ENCODE measurements around the gene PCNP. TPM values are rescaled to one million over a fixed set of nuclear protein-coding genes. Genes with fewer than 3 reads are reported as not detected.
"Not testable (repeated sequence)": the region's sequence is repeated elsewhere in the genome, so short reads cannot be mapped to it uniquely, and the experiment has no call there.

Gene PCNP
- total RNA-seq, 1 donor from 2014 or later = 50.8 TPM

GRCh38 chr3:101619734-101620133, 45.8 kb downstream of the PCNP start:
- TF ChIP-seq CTCF (IDR thresholded peaks at IDR 0.05) = no peak
- Histone ChIP-seq H3K4me3 (no peak overlapping the region), H3K27ac (no peak overlapping the region)

GRCh38 chr3:101623656-101624055, 49.7 kb downstream of the PCNP start:
- intact Hi-C loops (cut with DNase I) = no loop called here
- no peak for DNase-seq (ENCODE audit: low spot score in 2 of 2)
- H3K9me3 ChIP-seq = no peaks in the 10 kb centered on the region
- H3K27ac ChIP-seq = no peak overlapping the region
- no peak overlapping the region for H3K4me3 ChIP-seq
- TF ChIP-seq CTCF (IDR thresholded peaks at IDR 0.05) = no peak
- no peaks in the 10 kb centered on the region for H3K4me1 ChIP-seq
- H3K36me3 ChIP-seq = no peaks in the 10 kb centered on the region
- H3K27me3 ChIP-seq = no peaks in the 10 kb centered on the region

More at GRCh38 chr3:101619734-101620133, 45.8 kb downstream of the PCNP start:
- H3K4me1 ChIP-seq = no peaks in the 10 kb centered on the region
- H3K27me3 ChIP-seq = no peaks in the 10 kb centered on the region
- intact Hi-C loops (cut with DNase I) = no loop called here
- no peaks in the 10 kb centered on the region for H3K36me3 ChIP-seq
- H3K9me3 ChIP-seq = no peaks in the 10 kb centered on the region
- DNase-seq (ENCODE audit: low spot score in 2 of 2) = no peak

GRCh38 chr3:101624857-101625256, 50.9 kb downstream of the PCNP start:
- no peak overlapping the region for H3K4me3 ChIP-seq
- DNase-seq (ENCODE audit: low spot score in 2 of 2) = no peak
- no peaks in the 10 kb centered on the region for H3K4me1 ChIP-seq
- no peak for TF ChIP-seq CTCF (IDR thresholded peaks at IDR 0.05)
- H3K9me3 ChIP-seq = no peaks in the 10 kb centered on the region
- H3K27ac ChIP-seq = no peak overlapping the region
- no peaks in the 10 kb centered on the region for H3K27me3 ChIP-seq
- intact Hi-C loops (cut with DNase I) = no loop called here
- no peaks in the 10 kb centered on the region for H3K36me3 ChIP-seq

- Histone ChIP-seq H3K27ac (no peak overlapping the region), H3K36me3 (no peaks in the 10 kb centered on the region), H3K27me3 (no peaks in the 10 kb centered on the region), H3K4me1 (no peaks in the 10 kb centered on the region), H3K4me3 (no peak overlapping the region), H3K9me3 (no peaks in the 10 kb centered on the region)
- intact Hi-C loops (cut with DNase I) = no loop called here
- no peak for TF ChIP-seq CTCF (IDR thresholded peaks at IDR 0.05)
- no peak for DNase-seq (ENCODE audit: low spot score in 2 of 2)
Observed at GRCh38 chr3:101625879-101626278, 51.9 kb downstream of the PCNP start.

GRCh38 chr3:101629219-101629618, 55.2 kb downstream of the PCNP start:
- DNase-seq (ENCODE audit: low spot score in 2 of 2) = no peak
- H3K4me1 ChIP-seq = no peaks in the 10 kb centered on the region
- H3K9me3 ChIP-seq = no peaks in the 10 kb centered on the region
- H3K36me3 ChIP-seq = no peaks in the 10 kb centered on the region
- no peaks in the 10 kb centered on the region for H3K27me3 ChIP-seq
- H3K27ac ChIP-seq = no peak overlapping the region
- no peak overlapping the region for H3K4me3 ChIP-seq
- intact Hi-C loops (cut with DNase I) = no loop called here
- no peak for TF ChIP-seq CTCF (IDR thresholded peaks at IDR 0.05)

GRCh38 chr3:101631098-101631796, 57.3 kb downstream of the PCNP start:
- no peak for TF ChIP-seq CTCF (IDR thresholded peaks at IDR 0.05)
- H3K36me3 ChIP-seq = no peaks in the 10 kb centered on the region
- intact Hi-C loops (cut with DNase I) = no loop called here
- H3K27ac ChIP-seq = no peak overlapping the region
- no peaks in the 10 kb centered on the region for H3K27me3 ChIP-seq
- H3K9me3 ChIP-seq = no peaks in the 10 kb centered on the region
- H3K4me3 ChIP-seq = no peak overlapping the region
- H3K4me1 ChIP-seq = no peaks in the 10 kb centered on the region
- DNase-seq (ENCODE audit: low spot score in 2 of 2) = no peak

- DNase-seq (ENCODE audit: low spot score in 2 of 2); H3K4me1 ChIP-seq; H3K36me3 ChIP-seq; H3K9me3 ChIP-seq; intact Hi-C loops (cut with DNase I); H3K27ac ChIP-seq; H3K27me3 ChIP-seq; H3K4me3 ChIP-seq: not testable (repeated sequence)
Observed at GRCh38 chr3:101631959-101632358, 58.0 kb downstream of the PCNP start.

Measured in ascending aorta (tissue), 2 donors.